Glomerular visceral epithelial cell (primary cell): ENCODE data around the gene SLC26A1.
"Not testable (repeated sequence)": the region's sequence is repeated elsewhere in the genome, so short reads cannot be mapped to it uniquely, and the experiment has no call there.

Experiments
- DNase-seq: peaks from one replicate; pipeline ENCODE4 v3.0.0-alpha.2; 2016; ENCODE audit errors: extremely low spot score

SLC26A1 gene

DNA sequence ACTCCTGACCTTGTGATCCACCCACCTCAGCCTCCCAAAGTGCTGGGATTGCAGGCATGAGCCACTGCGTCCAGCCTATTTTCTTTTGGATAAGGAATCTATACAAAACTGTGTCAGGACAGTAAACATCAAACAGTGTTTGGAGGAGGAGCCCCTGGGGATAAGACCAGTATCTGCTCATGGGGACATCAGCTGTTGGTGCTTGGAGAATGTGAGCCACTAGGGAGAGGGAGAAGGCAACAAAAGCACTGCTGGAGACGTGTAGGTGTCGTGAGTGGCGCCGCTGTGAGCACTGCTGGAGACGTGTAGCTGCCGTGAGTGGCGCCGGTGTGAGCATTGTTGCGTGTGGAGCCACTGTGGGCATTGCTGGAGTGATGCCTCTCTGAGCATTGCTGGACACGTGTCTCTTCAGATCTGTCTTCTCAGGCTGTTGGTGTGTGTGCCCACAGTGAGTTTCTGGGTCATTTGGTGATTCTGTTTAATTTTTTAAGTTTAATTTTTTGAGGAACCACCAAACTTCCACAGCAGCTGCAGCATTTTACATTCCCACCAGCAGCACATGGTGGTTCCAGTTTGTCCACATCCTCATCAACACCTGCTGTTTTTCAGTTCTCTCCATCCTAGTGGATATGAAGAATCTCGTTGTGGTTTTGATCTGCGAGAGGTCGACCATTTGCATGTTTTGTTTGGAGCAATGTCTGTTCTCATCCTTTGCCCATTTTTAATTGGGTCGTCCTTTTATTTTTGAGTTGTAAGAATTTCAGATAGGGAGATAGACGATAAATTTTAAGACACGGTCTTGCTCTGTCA is 38.8 kb downstream of the SLC26A1 start:
- no peak for DNase-seq

DNA sequence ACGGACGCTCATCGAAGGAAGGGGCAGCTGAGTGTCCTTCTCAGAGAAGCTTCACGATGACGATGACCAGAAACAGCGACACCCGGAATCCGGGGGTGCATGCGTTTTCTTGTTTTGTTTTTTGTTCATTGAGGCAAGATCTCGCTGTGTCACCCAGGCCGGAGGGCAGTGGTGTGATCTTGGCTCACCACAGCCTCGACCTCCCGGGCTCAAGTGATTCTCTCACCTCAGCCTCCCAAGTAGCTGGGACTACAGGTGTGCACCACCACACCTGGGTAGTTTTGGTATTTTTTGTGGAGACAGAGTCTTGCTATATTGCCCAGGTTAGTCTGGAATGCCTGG is 39.7 kb downstream of the SLC26A1 start:
- no peak for DNase-seq

GRCh38 chr4:952881-953573 is 40.2 kb downstream of the SLC26A1 start:
- no peak for DNase-seq

DNA sequence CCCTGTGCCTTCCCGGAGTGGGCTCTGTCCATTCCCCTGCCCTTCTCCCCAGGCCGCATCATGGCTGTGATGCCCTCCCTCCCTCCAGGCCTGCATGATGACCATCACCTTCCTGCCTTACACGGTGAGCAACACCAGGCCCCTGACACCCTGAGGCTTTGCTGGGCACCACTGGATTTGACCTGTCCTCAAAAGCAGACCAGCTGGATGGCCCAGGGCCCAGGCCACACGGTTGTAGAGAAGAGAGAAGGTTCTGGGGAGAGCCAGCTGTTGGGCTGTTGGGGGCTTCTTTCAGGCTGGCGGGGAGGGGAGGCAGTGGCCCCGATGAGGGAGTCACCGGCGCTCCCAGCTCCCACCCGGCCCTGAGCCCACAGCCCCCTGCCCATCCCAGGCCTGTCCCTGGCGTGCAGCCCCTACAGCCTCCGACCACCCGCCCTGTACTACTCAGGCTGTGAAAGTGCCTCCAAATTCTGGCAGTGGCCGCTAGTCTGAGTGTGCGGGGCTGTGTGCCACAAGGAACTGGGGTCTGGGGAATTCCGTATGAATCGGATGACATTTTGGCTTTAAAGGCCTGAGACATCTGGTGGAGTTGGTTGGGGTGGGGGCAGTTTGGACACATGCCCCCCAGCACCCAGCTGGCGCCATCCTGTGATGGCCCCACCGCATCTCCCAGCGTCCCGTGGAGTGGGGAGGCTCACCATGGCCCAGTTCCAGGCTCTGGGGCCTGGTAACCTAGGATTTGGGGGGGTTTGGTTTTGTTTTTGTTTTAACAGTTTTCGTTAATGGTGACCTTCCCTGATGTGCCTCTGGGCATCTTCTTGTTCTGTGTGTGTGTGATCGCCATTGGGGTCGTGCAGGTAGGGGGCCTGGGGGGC is 41.4 kb downstream of the SLC26A1 start:
- DNase-seq: no peak

DNA sequence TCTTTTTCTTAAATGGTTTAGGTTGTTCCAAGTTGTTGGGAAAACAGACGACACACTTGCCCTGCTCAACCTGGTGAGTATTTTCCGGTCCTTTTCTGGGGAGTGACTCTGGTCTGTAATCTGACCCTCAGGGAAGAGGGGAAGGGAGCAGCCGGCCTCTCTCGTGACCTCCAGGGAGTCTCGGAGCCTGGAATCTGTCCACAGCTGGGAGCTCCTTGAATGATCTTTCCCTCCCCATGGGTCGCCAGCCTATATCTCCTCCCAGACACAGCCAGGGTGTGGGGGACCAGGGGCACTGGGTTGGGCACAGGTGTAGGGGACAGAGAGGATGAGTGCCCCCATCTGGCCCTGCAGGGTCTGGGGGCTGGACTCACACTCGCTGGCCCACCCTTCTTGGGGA is 42.0 kb downstream of the SLC26A1 start:
- DNase-seq: no peak

GRCh38 chr4:950136-951020 is 42.8 kb downstream of the SLC26A1 start:
- no peak for DNase-seq

DNA sequence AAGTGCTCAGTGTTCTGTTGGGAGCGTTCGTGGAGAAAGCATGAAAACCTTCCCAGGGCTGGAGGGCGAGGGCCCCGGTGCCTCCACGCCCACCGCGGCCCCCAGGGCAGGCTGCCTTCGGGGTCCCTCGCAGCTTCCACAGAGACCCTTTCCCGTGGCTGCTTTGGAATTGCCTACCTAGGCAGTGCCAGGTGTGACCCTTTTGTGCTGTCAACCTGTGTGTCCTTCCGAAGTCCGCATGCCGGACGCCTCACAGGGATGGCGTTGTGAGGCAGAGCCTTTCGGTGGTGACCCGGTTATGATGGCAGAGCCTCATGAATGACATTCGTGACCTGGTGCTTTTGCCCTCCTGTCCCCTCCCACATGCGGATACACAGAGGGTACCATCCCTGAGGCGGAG is 43.5 kb downstream of the SLC26A1 start:
- no peak for DNase-seq

DNA sequence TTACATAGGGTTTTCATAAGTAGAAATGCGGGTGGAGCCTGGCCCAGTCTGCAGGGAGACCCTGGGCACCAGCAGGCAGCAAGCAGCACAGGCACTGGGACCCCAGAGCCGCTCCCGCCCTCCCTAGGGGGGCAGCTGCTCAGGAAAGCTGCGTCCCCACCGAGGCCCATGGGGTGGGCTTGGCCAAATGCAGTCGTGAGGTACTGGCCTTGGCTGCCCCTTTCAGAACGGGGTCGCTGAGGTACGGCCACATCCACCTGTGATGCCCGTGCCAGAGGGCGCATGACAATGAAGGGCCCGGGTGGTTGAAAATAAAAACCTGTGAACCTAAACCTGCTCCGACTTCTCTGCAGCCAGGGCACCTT is 44.3 kb downstream of the SLC26A1 start:
- DNase-seq: no peak

DNA sequence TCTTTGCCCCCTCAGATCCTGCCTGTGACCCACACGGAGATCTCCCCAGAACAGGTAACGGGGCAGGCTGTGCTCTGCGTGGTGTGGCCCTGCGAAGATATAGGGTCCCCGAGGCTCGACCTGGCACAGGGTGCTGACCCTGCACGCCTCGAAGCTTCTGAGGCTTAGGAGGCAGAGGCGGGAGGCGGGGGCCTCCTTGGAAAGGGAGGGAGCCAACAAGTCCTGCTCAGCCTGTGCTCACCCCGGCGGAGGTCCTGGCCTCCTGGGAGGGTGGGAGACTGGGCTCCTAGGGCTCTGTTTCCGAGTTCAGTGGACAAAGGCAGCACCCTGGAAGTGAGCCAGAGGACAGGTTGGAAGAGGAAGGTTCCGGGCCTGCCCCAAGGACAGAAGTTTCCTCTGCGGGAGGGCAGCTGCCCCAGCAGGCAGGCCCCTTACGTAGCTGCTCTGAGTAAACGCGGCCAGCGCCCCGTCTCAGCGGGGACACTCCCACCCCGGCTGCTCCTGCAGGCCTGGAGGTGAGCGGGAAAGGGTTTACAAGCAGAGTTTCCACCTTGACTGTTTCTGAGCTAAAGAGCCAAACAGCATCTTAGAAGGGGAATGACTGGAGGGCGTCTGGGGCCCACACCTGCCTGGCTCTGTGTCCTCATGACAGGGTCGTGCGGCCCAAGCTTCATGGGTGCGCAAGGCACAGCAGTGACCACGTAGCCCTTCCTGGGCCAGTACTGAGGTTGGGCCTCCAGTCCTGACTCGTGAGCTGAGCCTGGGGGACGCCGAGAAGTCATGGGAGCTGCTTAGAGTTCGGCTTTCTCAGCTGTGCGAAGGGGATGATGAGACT is 44.9 kb downstream of the SLC26A1 start:
- DNase-seq: no peak

- DNase-seq: no peak
Observed at GRCh38 chr4:947491-947971, 45.7 kb downstream of the SLC26A1 start.

DNA sequence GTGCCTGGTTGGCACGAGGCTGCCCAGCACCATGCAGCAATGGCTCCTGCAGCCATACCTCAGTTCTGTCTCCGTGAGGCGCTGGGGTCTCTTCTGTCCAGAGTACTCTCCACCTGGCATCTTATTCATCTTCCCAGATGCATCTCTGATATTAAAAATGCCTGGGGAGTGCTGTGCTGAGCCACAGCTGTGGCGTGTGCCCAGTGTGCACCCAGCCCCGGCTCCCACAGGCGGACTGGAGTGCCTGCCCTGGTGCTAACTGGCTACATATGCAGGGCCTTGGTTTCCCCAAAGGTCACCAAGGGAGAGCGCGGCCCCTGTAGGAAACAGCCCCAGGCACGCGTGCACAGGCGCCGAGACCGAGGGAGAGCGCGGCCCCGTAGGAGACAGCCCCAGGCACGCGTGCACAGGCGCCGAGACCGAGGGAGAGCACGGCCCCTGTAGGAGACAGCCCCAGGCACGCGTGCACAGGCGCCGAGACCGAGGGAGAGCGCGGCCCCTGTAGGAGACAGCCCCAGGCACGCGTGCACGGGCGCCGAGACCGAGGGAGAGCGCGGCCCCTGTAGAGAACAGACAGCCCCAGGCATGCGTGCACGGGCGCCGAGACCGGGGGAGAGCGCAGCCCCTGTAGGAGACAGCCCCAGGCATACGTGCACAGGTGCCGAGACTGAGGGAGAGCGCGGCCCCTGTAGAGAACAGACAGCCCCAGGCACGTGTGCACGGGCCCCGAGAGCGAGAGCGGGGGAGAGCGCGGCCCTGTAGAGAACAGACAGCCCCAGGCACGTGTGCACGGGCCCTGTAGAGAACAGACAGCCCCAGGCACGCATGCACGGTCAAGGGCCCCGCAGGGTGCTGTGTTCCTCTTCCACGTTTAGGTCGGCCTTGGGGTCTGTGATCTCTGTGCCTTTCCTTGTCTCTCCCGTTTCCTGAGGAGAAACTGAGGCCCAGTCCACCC is 46.4 kb downstream of the SLC26A1 start:
- no peak for DNase-seq

DNA sequence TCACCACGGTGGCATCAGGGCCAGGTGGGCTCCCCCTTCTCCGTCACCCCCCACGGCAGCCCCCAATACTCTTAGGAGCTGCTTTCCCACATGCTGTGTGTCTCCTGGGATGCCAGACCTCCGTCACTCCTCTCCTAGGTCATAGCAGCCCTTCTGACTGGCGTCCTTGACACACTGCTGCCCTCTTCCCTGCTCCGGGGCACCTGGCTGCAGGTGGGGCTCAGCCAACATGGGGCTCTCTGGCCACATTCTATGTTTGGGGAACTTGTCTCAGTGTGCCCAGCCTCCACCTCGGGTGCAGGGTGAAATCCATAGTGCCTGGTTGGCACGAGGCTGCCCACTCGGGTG is 47.1 kb downstream of the SLC26A1 start:
- no peak for DNase-seq

- DNase-seq: no peak
Observed at GRCh38 chr4:945274-946102, 47.7 kb downstream of the SLC26A1 start.

GRCh38 chr4:939508-939907 is 53.7 kb downstream of the SLC26A1 start:
- DNase-seq: not testable (repeated sequence)
